HepG2 (cell line): Measurements from ENCODE around the gene SEMA4A. TPM values are rescaled to one million over a fixed set of nuclear protein-coding genes. Genes with fewer than 3 reads are reported as not detected.

Experiments used
- ATAC-seq: fragments of 200-7000 bp; cut with Tn5 transposase; 3 replicates; pipeline ENCODE4 v1.9.1; 2020; ENCODE audit warnings: mild to moderate bottlenecking, moderate library complexity
- BruUV-seq: library from RNA; stranded (reverse); fragments of 400-500 nt; replicated peaks from 2 replicates; lab custom pipeline; 2021; lab: Mats Ljungman, UMichigan
- CTCF ChIA-PET: fragments of 300-600 bp; formaldehyde crosslinking; extraction: SDS; loops from one replicate; lab custom pipeline; 2021; ENCODE audit warnings: low total read pairs, inconsistent platforms, low intra/inter-chr PET ratio; lab: Yijun Ruan, JAX
- POLR2A ChIA-PET: fragments of 350-600 bp; sonication (Branson Sonifier 250); formaldehyde crosslinking; loops from one replicate; lab custom pipeline; 2020; ENCODE audit warnings: antibody characterized with exemption, inconsistent platforms; lab: Yijun Ruan, JAX
- DNase-seq: peaks from one replicate; pipeline ENCODE4 v3.0.0-alpha.2; 2015; ENCODE audit warnings: low spot score
- FAIRE-seq: peaks from 3 replicates; lab custom pipeline; 2011; peaks lifted over from hg19 to GRCh38; lab: Jason Lieb, UNC
- H2AFZ ChIP-seq: one replicate; pipeline ENCODE4 v1.6.1; 2011; ENCODE audit warnings: low read length, inconsistent platforms
- H3K27ac ChIP-seq: fragments of 300-600 bp; 3 replicates; pipeline ENCODE4 v1.8.0; 2011; ENCODE audit warnings: mixed run types, mild to moderate bottlenecking, mixed read lengths, low read length, inconsistent platforms; ENCODE audit not compliant: insufficient read depth; ENCODE audit errors: extremely low read length
- H3K27me3 ChIP-seq, 2 experiments: fragments of 200-600 bp in 1 of 2; 2 replicates in 1 of 2; 3 replicates in 1 of 2; pipeline versions ENCODE4 v1.6.0 to v1.8.0; 2011; ENCODE audit warnings: low read length in 2 of 2, mild to moderate bottlenecking in 2 of 2, moderate library complexity in 2 of 2, inconsistent platforms in 1 of 2; ENCODE audit not compliant: insufficient read depth in 2 of 2, control insufficient read depth in 1 of 2
- H3K36me3 ChIP-seq, 2 experiments: fragments of 200-600 bp in 1 of 2; replicated peaks in 1 of 2; 2 replicates in 1 of 2; 3 replicates in 1 of 2; pipeline versions ENCODE4 v1.5.1 to v1.8.0; 2011; ENCODE audit warnings: low read length in 2 of 2, inconsistent platforms in 1 of 2; ENCODE audit not compliant: insufficient read depth in 2 of 2, control insufficient read depth in 1 of 2
- H3K4me1 ChIP-seq: 2 replicates; pipeline ENCODE4 v1.5.1; 2012; ENCODE audit warnings: low read length, inconsistent platforms; ENCODE audit not compliant: insufficient read depth
- H3K4me2 ChIP-seq: 2 replicates; pipeline ENCODE4 v1.6.0; 2011; ENCODE audit warnings: low read depth, low read length, inconsistent platforms
- H3K4me3 ChIP-seq, 3 experiments: fragments of 200-600 bp in 1 of 3; sonication (generic), shearing (Covaris generic) in 1 of 3; replicated peaks in 1 of 3; 2 replicates each; pipeline ENCODE4 v1.5.1; 2011 to 2016; ENCODE audit warnings: low read length in 3 of 3, inconsistent platforms in 2 of 3, low read depth in 2 of 3, mild to moderate bottlenecking in 2 of 3, control low read depth in 1 of 3, mixed read lengths in 1 of 3; ENCODE audit not compliant: insufficient read depth in 1 of 3
- H3K79me2 ChIP-seq: one replicate; pipeline ENCODE4 v1.6.1; 2011; ENCODE audit warnings: low read length, inconsistent platforms; ENCODE audit not compliant: insufficient read depth
- H3K9ac ChIP-seq: 2 replicates; pipeline ENCODE4 v1.6.0; 2011; ENCODE audit warnings: mild to moderate bottlenecking, low read depth, low read length, inconsistent platforms; ENCODE audit not compliant: insufficient read depth
- H3K9me3 ChIP-seq: 2 replicates; pipeline ENCODE4 v1.5.1; 2012; ENCODE audit warnings: mild to moderate bottlenecking, low read length
- H4K20me1 ChIP-seq: 2 replicates; pipeline ENCODE4 v1.6.0; 2011; ENCODE audit warnings: inconsistent platforms, mild to moderate bottlenecking, low read length, moderate library complexity; ENCODE audit not compliant: insufficient read depth
- HES4 ChIP-seq: sonication (generic); formaldehyde crosslinking; IDR thresholded peaks from 2 replicates; pipeline ENCODE4 v1.9.0; 2021; ENCODE audit warnings: mild to moderate bottlenecking, missing genetic modification reagents, borderline replicate concordance
- HNRNPH1 ChIP-seq: fragments of 200-400 bp; formaldehyde crosslinking; optimal IDR thresholded peaks from 2 replicates; pipeline ENCODE3; 2017; ENCODE audit warnings: mild to moderate bottlenecking, low read depth, low read length
- PAF1 ChIP-seq: IDR thresholded peaks from 2 replicates; pipeline ENCODE4 v1.6.1; 2016; ENCODE audit warnings: missing genetic modification reagents, missing compliant biosample characterization
- RORA ChIP-seq: sonication (generic); formaldehyde crosslinking; IDR thresholded peaks from 2 replicates; pipeline ENCODE4 v1.5.0; 2020; ENCODE audit warnings: mild to moderate bottlenecking, missing genetic modification reagents, moderate library complexity
- ZMYM3 ChIP-seq: sonication (generic); formaldehyde crosslinking; IDR thresholded peaks from 2 replicates; pipeline ENCODE4 v1.5.1; 2020; ENCODE audit warnings: mild to moderate bottlenecking, missing genetic modification reagents
- ZNF121 ChIP-seq: sonication (generic); formaldehyde crosslinking; IDR thresholded peaks from 2 replicates; pipeline ENCODE4 v1.5.0; 2020; ENCODE audit warnings: mild to moderate bottlenecking, missing genetic modification reagents
- ZNF770 ChIP-seq: sonication (generic); formaldehyde crosslinking; IDR thresholded peaks from 2 replicates; pipeline ENCODE4 v1.5.0; 2020; ENCODE audit warnings: mild to moderate bottlenecking, missing genetic modification reagents
- ZNF776 ChIP-seq: sonication (generic); formaldehyde crosslinking; IDR thresholded peaks from 2 replicates; pipeline ENCODE4 v1.4.0; 2020; ENCODE audit warnings: mild to moderate bottlenecking, missing genetic modification reagents
- WGBS: methylation state at CpG from one replicate; pipeline ENCODE4 v1.1.6; 2017; ENCODE audit warnings: low lambda C conversion rate; 5-methylcytosine and 5-hydroxymethylcytosine counted together
- in situ Hi-C: cut with HindIII; loops from 2 replicates; pipeline ENCODE4 v1.10.0; 2017; ENCODE audit warnings: low pct_unique_long_range_greater_than_20kb; ENCODE audit not compliant: extremely low pct_ligation_motif_present
- intact Hi-C: fragments of 100-400 bp; cut with micrococcal nuclease; formaldehyde crosslinking; loops from one replicate; pipeline ENCODE4 v1.10.0; 2022; ENCODE audit not compliant: unreplicated experiment
- polyA plus RNA-seq, 8 experiments: library from polyadenylated mRNA; depleted of rRNA in 3 of 8; stranded (reverse) in 7 of 8; unstranded in 1 of 8; fragments of >200 nt; fragmentation: Illumina TruSeq in 4 of 8; extraction: Trizol in 4 of 8; gene quantifications; 2 replicates each; pipeline versions ENCODE4 v1.2.1 to v1.2.3, GENCODE V29; 2011 to 2016; ENCODE audit warnings: low read depth in 4 of 8, missing spikeins in 1 of 8, mixed read lengths in 1 of 8; ENCODE audit not compliant: insufficient read depth in 1 of 8
- total RNA-seq, 5 experiments: library from RNA; depleted of rRNA; stranded (reverse); fragments of >200 nt; fragmentation: Illumina TruSeq; extraction: Trizol; gene quantifications; 2 replicates each; pipeline ENCODE4 v1.2.3, GENCODE V29; 2016; ENCODE audit warnings: low read depth in 1 of 5
- TF ChIP-seq, protein P1 (sequence below): IDR thresholded peaks from 2 replicates; pipeline ENCODE4 v1.6.1; 2016; ENCODE audit warnings: missing compliant biosample characterization, missing genetic modification reagents, borderline replicate concordance

SEMA4A gene
- total and polyA plus RNA-seq, 2 of the 13 experiments (the other 11 are each of a cell fraction or from before 2014, with no cell fraction given) = 0.09 to 0.20 TPM

GRCh38 chr1:156177919-156178654 is 24.7 kb downstream of the SEMA4A start (continued):
- TF ChIP-seq, protein P1, sequence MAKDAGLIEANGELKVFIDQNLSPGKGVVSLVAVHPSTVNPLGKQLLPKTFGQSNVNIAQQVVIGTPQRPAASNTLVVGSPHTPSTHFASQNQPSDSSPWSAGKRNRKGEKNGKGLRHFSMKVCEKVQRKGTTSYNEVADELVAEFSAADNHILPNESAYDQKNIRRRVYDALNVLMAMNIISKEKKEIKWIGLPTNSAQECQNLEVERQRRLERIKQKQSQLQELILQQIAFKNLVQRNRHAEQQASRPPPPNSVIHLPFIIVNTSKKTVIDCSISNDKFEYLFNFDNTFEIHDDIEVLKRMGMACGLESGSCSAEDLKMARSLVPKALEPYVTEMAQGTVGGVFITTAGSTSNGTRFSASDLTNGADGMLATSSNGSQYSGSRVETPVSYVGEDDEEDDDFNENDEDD (CRISPR knock-in tag) = no peak
- TF ChIP-seq PAF1 (CRISPR knock-in tag) (no peak), HES4 (CRISPR knock-in tag) (no peak), ZNF776 (no peak), HNRNPH1 (no peak)

GRCh38 chr1:156180471-156180870 is 27.1 kb downstream of the SEMA4A start:
- no peak for ATAC-seq
- Histone ChIP-seq H3K4me3 (0 out of 6 replicates have a peak overlapping the region, but pooled peaks of 1 of the 3 experiments have one; percentile 10), H3K36me3 (no peaks in the 10 kb centered on the region), H3K9ac (no peak overlapping the region), H3K9me3 (no peaks in the 10 kb centered on the region), H3K4me1 (peaks cover 93% of the 10 kb centered on the region), H3K27ac (peak overlapping the region; percentile 46), H3K27me3 (no peaks in the 10 kb centered on the region), H4K20me1 (no peaks in the 10 kb centered on the region), H3K4me2 (peak overlapping the region; percentile 27; the same call in 1 of the 2 replicates), H3K79me2 (no peaks in the 10 kb centered on the region), H2AFZ (no peak overlapping the region)
- BruUV-seq = no TSS peak
- intact Hi-C loops (loop anchor here (5.0 kb wide), 1 partner anchor 33 kb away; no protein-coding TSS in a partner anchor), in situ Hi-C loops (no loop called here)
- TF ChIP-seq ZMYM3 (CRISPR knock-in tag) (peak; percentile 43; the same call in 1 of the 2 replicates), RORA (CRISPR knock-in tag) (no peak), ZNF121 (CRISPR knock-in tag) (peak; percentile 93), ZNF770 (CRISPR knock-in tag) (peak; percentile 63)
- FAIRE-seq = no peak
- WGBS = 100% methylated on average over 3 of the region's 3 CpGs
- DNase-seq = no peak
- ChIA-PET CTCF (no interaction called here), POLR2A (interaction anchor here (1.3 to 1.5 kb wide), 2 partner anchors 32 to 35 kb away, joined by 3 to 6 read pairs; partner anchors contain the start of gene PMF1)
